Right lobe of liver (tissue), 4 donors: ENCODE data around the gene PSMB2.

Experiments
- POLR2A ChIP-seq: fragments of 450-650 bp; IDR thresholded peaks from one replicate; pipeline ENCODE4 v1.6.1; 2017; ENCODE audit warnings: antibody characterized with exemption, mild to moderate bottlenecking
- TF ChIP-seq, protein P1 (sequence below), 4 donors: fragments of 200-600 bp in 3 of 4; fragments of 450-650 bp in 1 of 4; IDR thresholded peaks; one replicate each; pipeline versions ENCODE4 v1.5.1 to v1.8.0; 2016 to 2022; ENCODE audit warnings: antibody characterized with exemption in 4 of 4, mild to moderate bottlenecking in 2 of 4
- donor health status: DM: no; HTN: no; CAD: no.
- donor health status: DM: no; HTN: no; CAD: no.
- donor health status: DM: no; HTN: yes; CAD: no.

DNA sequence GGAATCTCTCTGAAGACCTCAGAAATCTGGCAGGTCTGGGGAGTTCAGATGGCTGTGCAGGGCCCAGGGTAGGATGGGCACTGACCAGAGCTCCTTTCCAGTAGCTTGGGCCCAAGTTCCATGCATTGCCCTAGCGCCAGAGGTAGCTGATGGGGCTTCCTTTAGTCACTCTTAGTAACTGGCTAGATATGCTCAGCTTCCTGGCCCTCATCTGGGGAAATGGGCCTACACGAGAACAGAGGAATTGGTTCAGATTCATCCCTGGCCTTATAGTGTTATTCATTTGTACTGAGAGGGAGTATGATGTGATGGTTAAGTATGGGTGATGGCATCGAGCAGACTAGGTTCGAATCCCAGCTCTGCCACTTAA is 15.5 kb upstream of the PSMB2 start:
- TF ChIP-seq, protein P1, sequence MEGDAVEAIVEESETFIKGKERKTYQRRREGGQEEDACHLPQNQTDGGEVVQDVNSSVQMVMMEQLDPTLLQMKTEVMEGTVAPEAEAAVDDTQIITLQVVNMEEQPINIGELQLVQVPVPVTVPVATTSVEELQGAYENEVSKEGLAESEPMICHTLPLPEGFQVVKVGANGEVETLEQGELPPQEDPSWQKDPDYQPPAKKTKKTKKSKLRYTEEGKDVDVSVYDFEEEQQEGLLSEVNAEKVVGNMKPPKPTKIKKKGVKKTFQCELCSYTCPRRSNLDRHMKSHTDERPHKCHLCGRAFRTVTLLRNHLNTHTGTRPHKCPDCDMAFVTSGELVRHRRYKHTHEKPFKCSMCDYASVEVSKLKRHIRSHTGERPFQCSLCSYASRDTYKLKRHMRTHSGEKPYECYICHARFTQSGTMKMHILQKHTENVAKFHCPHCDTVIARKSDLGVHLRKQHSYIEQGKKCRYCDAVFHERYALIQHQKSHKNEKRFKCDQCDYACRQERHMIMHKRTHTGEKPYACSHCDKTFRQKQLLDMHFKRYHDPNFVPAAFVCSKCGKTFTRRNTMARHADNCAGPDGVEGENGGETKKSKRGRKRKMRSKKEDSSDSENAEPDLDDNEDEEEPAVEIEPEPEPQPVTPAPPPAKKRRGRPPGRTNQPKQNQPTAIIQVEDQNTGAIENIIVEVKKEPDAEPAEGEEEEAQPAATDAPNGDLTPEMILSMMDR (IDR thresholded peaks at IDR 0.05): no peak
- TF ChIP-seq POLR2A: no peak
